HepG2 (cell line): Measurements from ENCODE around the gene STK36. TPM values are rescaled to one million over a fixed set of nuclear protein-coding genes. Genes with fewer than 3 reads are reported as not detected.

Source experiments
- AGO2 ChIP-seq: fragments of 200-400 bp; formaldehyde crosslinking; optimal IDR thresholded peaks from 2 replicates; pipeline ENCODE3; 2017; ENCODE audit warnings: mild to moderate bottlenecking, low read depth, low read length, moderate library complexity
- CREBL2 ChIP-seq: sonication (generic); formaldehyde crosslinking; IDR thresholded peaks from 2 replicates; pipeline ENCODE4 v1.8.1; 2023; ENCODE audit warnings: missing genetic modification reagents, mild to moderate bottlenecking, borderline replicate concordance
- ERF ChIP-seq: IDR thresholded peaks from 2 replicates; pipeline ENCODE4 v1.6.1; 2018; ENCODE audit warnings: missing biosample characterization, missing genetic modification reagents
- KMT2A ChIP-seq: sonication (generic); formaldehyde crosslinking; IDR thresholded peaks from 2 replicates; pipeline ENCODE4 v1.4.0; 2020; ENCODE audit warnings: missing genetic modification reagents
- MTERF4 ChIP-seq: sonication (generic); formaldehyde crosslinking; IDR thresholded peaks from 2 replicates; pipeline ENCODE4 v1.8.0; 2023; ENCODE audit warnings: mild to moderate bottlenecking, missing genetic modification reagents
- NCOR1 ChIP-seq: fragments of 200-600 bp; sonication (generic); IDR thresholded peaks from 2 replicates; pipeline ENCODE4 v1.7.0; 2017; ENCODE audit warnings: antibody characterized with exemption, low read length, borderline replicate concordance
- NR2F1 ChIP-seq, 2 experiments: fragments of 450-650 bp in 1 of 2; formaldehyde crosslinking in 1 of 2; IDR thresholded peaks; 2 replicates each; pipeline versions ENCODE4 v1.5.0 to v1.6.1; 2016 to 2020; ENCODE audit warnings: mild to moderate bottlenecking in 1 of 2, missing compliant biosample characterization in 1 of 2, missing genetic modification reagents in 1 of 2, moderate library complexity in 1 of 2
- PRPF4 ChIP-seq: fragments of 200-400 bp; formaldehyde crosslinking; IDR thresholded peaks from 2 replicates; pipeline ENCODE4 v1.6.1; 2016; ENCODE audit warnings: low read length, low read depth; ENCODE audit not compliant: poor library complexity, severe bottlenecking
- SP140L ChIP-seq: sonication (generic); formaldehyde crosslinking; IDR thresholded peaks from 2 replicates; pipeline ENCODE4 v1.4.0; 2020; ENCODE audit warnings: missing genetic modification reagents, borderline replicate concordance
- ZHX2 ChIP-seq, 2 experiments: sonication (generic) in 1 of 2; formaldehyde crosslinking in 1 of 2; IDR thresholded peaks; 2 replicates each; pipeline versions ENCODE4 v1.6.1 to v1.9.0; 2014 to 2022; ENCODE audit warnings: antibody characterized with exemption in 1 of 2, borderline replicate concordance in 1 of 2, inconsistent platforms in 1 of 2, low read depth in 1 of 2, missing genetic modification reagents in 1 of 2
- ZMYM4 ChIP-seq: sonication (generic); formaldehyde crosslinking; IDR thresholded peaks from 2 replicates; pipeline ENCODE4 v1.8.1; 2023; ENCODE audit warnings: mild to moderate bottlenecking, missing genetic modification reagents
- ZNF326 ChIP-seq: sonication (generic); formaldehyde crosslinking; IDR thresholded peaks from 2 replicates; pipeline ENCODE4 v1.4.0; 2020; ENCODE audit warnings: missing genetic modification reagents, borderline replicate concordance
- ZNF564 ChIP-seq: sonication (generic); formaldehyde crosslinking; IDR thresholded peaks from 2 replicates; pipeline ENCODE4 v1.8.1; 2023; ENCODE audit warnings: mild to moderate bottlenecking, missing genetic modification reagents
- ZNF569 ChIP-seq: sonication (generic); formaldehyde crosslinking; IDR thresholded peaks from 2 replicates; pipeline ENCODE4 v1.5.0; 2020; ENCODE audit warnings: mild to moderate bottlenecking, missing genetic modification reagents, moderate library complexity, borderline replicate concordance
- ZNF570 ChIP-seq: sonication (generic); formaldehyde crosslinking; IDR thresholded peaks from 2 replicates; pipeline ENCODE4 v1.4.0; 2020; ENCODE audit warnings: mild to moderate bottlenecking, missing genetic modification reagents, borderline replicate concordance
- ZNF605 ChIP-seq: sonication (generic); formaldehyde crosslinking; IDR thresholded peaks from 2 replicates; pipeline ENCODE4 v1.8.0; 2022; ENCODE audit warnings: mild to moderate bottlenecking, missing genetic modification reagents
- ZNF619 ChIP-seq: sonication (generic); formaldehyde crosslinking; IDR thresholded peaks from 2 replicates; pipeline ENCODE4 v1.4.0; 2020; ENCODE audit warnings: mild to moderate bottlenecking, missing genetic modification reagents
- ZNF883 ChIP-seq: sonication (generic); formaldehyde crosslinking; IDR thresholded peaks from 2 replicates; pipeline ENCODE4 v1.5.1; 2020; ENCODE audit warnings: mild to moderate bottlenecking, missing genetic modification reagents; ENCODE audit errors: not compliant biosample characterization
- polyA plus RNA-seq, 8 experiments: library from polyadenylated mRNA; depleted of rRNA in 3 of 8; stranded (reverse) in 7 of 8; unstranded in 1 of 8; fragments of >200 nt; fragmentation: Illumina TruSeq in 4 of 8; extraction: Trizol in 4 of 8; gene quantifications; 2 replicates each; pipeline versions ENCODE4 v1.2.1 to v1.2.3, GENCODE V29; 2011 to 2016; ENCODE audit warnings: low read depth in 4 of 8, missing spikeins in 1 of 8, mixed read lengths in 1 of 8; ENCODE audit not compliant: insufficient read depth in 1 of 8
- total RNA-seq, 5 experiments: library from RNA; depleted of rRNA; stranded (reverse); fragments of >200 nt; fragmentation: Illumina TruSeq; extraction: Trizol; gene quantifications; 2 replicates each; pipeline ENCODE4 v1.2.3, GENCODE V29; 2016; ENCODE audit warnings: low read depth in 1 of 5

The STK36 gene
- total and polyA plus RNA-seq, 2 of the 13 experiments (the other 11 are each of a cell fraction or from before 2014, with no cell fraction given): 45.9 to 83.5 TPM

- TF ChIP-seq PRPF4 (no peak), ZHX2 (IDR thresholded peaks at IDR 0.05; ENCODE audit: low read depth) (peak; percentile 61; the same call in 1 of the 2 replicates), ZHX2 (CRISPR knock-in tag; IDR thresholded peaks at IDR 0.05; ENCODE audit: borderline replicate concordance) (no peak), MTERF4 (peak; percentile 86; the same call in 1 of the 2 replicates), ZNF564 (peak; percentile 97), AGO2 (peak; percentile 93), ERF (peak; percentile 73), SP140L (CRISPR knock-in tag) (0 out of 2 replicates have a peak, but pooled peaks have one; percentile 33), CREBL2 (no peak; the same call in 1 of the 2 replicates), ZNF883 (CRISPR knock-in tag) (peak; percentile 96), NCOR1 (no peak), ZNF605 (peak; percentile 97), ZNF619 (CRISPR knock-in tag) (peak; percentile 89; the same call in 1 of the 2 replicates), ZNF326 (no peak), NR2F1 (CRISPR knock-in tag; IDR thresholded peaks at IDR 0.05) (0 out of 4 replicates have a peak, but pooled peaks of 1 of the 2 experiments have one; percentile 37), ZNF570 (CRISPR knock-in tag) (peak; percentile 77; the same call in 1 of the 2 replicates), ZMYM4 (CRISPR knock-in tag) (peak; percentile 70), KMT2A (CRISPR knock-in tag) (peak; percentile 85), ZNF569 (CRISPR knock-in tag) (peak; percentile 92; the same call in 1 of the 2 replicates)
Observed at GRCh38 chr2:218710687-218711549, 39.0 kb downstream of the STK36 start, which contains the start of gene TTLL4 (continued).
